Mesothelial cell of epicardium (in vitro differentiated cells): ENCODE results near the gene RPP21. TPM values are rescaled to one million over a fixed set of nuclear protein-coding genes. Genes with fewer than 3 reads are reported as not detected.

ENCODE experiments used
- DNase-seq, 2 experiments: peaks; one replicate each; pipeline ENCODE4 v3.0.0; 2021; ENCODE audit warnings: low spot score in 2 of 2; ENCODE audit not compliant: unreplicated experiment in 2 of 2
- H3K27ac Mint-ChIP-seq: 2 replicates; pipeline ENCODE4 v1.8.0; 2021; ENCODE audit warnings: mixed read lengths
- H3K27me3 Mint-ChIP-seq: 2 replicates; pipeline ENCODE4 v1.8.0; 2021; ENCODE audit warnings: low read depth, mixed read lengths
- H3K36me3 Mint-ChIP-seq: 2 replicates; pipeline ENCODE4 v1.8.0; 2021; ENCODE audit warnings: mixed read lengths
- H3K4me1 Mint-ChIP-seq: 2 replicates; pipeline ENCODE4 v1.8.0; 2021; ENCODE audit warnings: mixed read lengths
- H3K4me3 Mint-ChIP-seq: 2 replicates; pipeline ENCODE4 v1.8.0; 2021; ENCODE audit warnings: mild to moderate bottlenecking, moderate library complexity, mixed read lengths
- H3K9me3 Mint-ChIP-seq: 2 replicates; pipeline ENCODE4 v1.8.0; 2021; ENCODE audit warnings: mixed read lengths
- CTCF ChIP-seq: fragments of 200-600 bp; sonication (generic); IDR thresholded peaks from one replicate; pipeline ENCODE4 v1.5.0; 2021; ENCODE audit warnings: antibody characterized with exemption; ENCODE audit not compliant: unreplicated experiment
- total RNA-seq: library from RNA; stranded (reverse); gene quantifications from 3 replicates; pipeline ENCODE4 v1.2.1, GENCODE V29; 2021

Gene RPP21
- total RNA-seq, 1 donor from 2014 or later: 48.1 TPM

GRCh38 chr6:30386166-30386565 lies 41.2 kb downstream of the RPP21 start:
- no peak for TF ChIP-seq CTCF
- no peaks in the 10 kb centered on the region for H3K4me1 Mint-ChIP-seq

GRCh38 chr6:30391240-30391639 lies 46.3 kb downstream of the RPP21 start:
- Mint-ChIP-seq H3K27me3 (peaks cover 83% of the 10 kb centered on the region), H3K4me1 (no peaks in the 10 kb centered on the region), H3K27ac (no peak overlapping the region), H3K9me3 (no peaks in the 10 kb centered on the region), H3K4me3 (no peak overlapping the region), H3K36me3 (no peaks in the 10 kb centered on the region)
- no peak for DNase-seq
- TF ChIP-seq CTCF: no peak

More at GRCh38 chr6:30386166-30386565, 41.2 kb downstream of the RPP21 start:
- H3K27me3 Mint-ChIP-seq: peaks cover 86% of the 10 kb centered on the region
- no peaks in the 10 kb centered on the region for H3K9me3 Mint-ChIP-seq
- no peaks in the 10 kb centered on the region for H3K36me3 Mint-ChIP-seq
- H3K27ac Mint-ChIP-seq: no peak overlapping the region
- H3K4me3 Mint-ChIP-seq: no peak overlapping the region
- DNase-seq: no peak

DNA sequence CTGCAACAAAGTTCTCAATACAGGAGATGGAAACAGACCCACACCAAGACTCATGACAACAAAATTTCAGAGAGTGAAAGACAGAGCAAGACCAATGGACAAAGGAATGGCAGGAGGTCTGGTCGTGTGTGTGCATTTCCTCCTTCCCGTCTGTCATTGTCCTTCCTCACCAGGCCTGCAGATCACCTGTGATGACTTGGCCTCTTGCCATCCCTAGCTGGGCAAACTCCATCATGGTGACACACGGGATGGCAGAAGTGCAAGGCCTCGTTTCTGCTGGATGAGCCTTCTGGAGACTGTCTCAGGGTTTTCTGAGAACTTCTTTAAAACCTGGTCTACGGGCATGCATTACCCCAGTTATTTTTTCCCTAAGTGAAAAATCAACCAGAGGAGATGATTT lies 49.2 kb downstream of the RPP21 start:
- no peak for DNase-seq
- no peak overlapping the region for H3K27ac Mint-ChIP-seq
- no peaks in the 10 kb centered on the region for H3K9me3 Mint-ChIP-seq
- no peak overlapping the region for H3K4me3 Mint-ChIP-seq
- H3K4me1 Mint-ChIP-seq: no peaks in the 10 kb centered on the region
- no peak for TF ChIP-seq CTCF
- H3K36me3 Mint-ChIP-seq: no peaks in the 10 kb centered on the region
- H3K27me3 Mint-ChIP-seq: peaks cover 86% of the 10 kb centered on the region

Other genes starting within 250 kb of the RPP21 start
- gene TRIM31, start 232.1 kb upstream of the RPP21 start, total RNA-seq: 0.58 to 0.68 TPM in 2 of 3 replicates, not detected in the other
- not detected in 3 replicates for gene TRIM40, start 209.0 kb upstream of the RPP21 start, total RNA-seq
- gene TRIM10, start 183.9 kb upstream of the RPP21 start, total RNA-seq: not detected in 3 replicates
- gene TRIM15, start 181.6 kb upstream of the RPP21 start, total RNA-seq: not detected in 3 replicates
- 55.4 to 58.3 TPM (median 56.9 TPM) in 3 replicates for gene TRIM26, start 131.8 kb upstream of the RPP21 start, total RNA-seq
- 14.6 to 16.7 TPM (median 14.7 TPM) in 3 replicates for gene TRIM39, start 18.2 kb upstream of the RPP21 start, total RNA-seq
- gene HLA-E, start 144.4 kb downstream of the RPP21 start, total RNA-seq: 59.5 to 61.9 TPM (median 61.7 TPM) in 3 replicates
- 88.2 to 93.1 TPM (median 91.9 TPM) in 3 replicates for gene GNL1, start 211.3 kb downstream of the RPP21 start, total RNA-seq
- gene PRR3, start 212.1 kb downstream of the RPP21 start, total RNA-seq: 23.7 to 25.5 TPM (median 23.9 TPM) in 3 replicates
- gene ABCF1, start 226.3 kb downstream of the RPP21 start, total RNA-seq: 71.4 to 73.6 TPM (median 71.5 TPM) in 3 replicates